ENCODE results near the gene PCK2.
"Not testable (repeated sequence)": the region's sequence is repeated elsewhere in the genome, so short reads cannot be mapped to it uniquely, and the experiment has no call there.

The PCK2 gene

DNA sequence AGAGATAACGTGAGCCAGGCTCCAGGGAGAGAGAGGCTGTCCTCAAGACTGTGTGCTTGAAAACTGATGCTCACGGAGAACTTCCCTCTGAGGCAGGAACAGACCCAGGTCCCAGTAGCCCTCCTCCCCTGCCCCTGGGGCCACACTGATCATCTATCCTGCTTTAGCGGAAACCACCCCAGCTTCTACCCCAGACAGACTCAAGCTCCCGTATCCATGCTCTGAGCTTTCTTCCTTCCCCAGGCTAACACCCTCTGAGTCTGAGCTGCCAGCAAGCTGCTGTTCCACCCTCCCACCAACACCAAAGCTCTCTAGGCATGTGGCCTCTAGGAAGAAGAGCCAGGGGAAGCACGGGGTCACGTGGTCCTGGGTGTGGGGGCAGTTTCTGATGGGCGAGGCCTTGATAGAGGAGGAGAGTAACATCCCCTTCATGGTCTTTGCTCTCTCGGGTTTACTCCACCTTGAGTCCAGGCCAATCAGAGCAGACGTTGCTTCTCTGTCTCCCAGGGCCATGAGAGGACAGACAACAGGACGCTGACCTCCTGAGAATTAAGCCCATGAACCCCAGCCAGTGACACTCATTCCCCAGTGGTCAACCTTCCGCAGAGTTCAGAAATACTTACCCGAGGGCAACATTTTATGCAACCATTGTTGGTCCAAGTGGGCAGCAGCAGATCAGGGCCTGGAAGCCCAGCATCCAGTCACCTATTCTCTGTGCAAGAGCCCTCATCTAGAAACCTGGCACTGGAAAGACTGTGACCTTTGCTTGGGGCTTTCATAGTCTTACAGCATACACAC is 1.4 kb downstream of the PCK2 start:
- DNase-seq (ENCODE audit: low read depth in 2 of 2): peak; percentile 56 to 70

DNA sequence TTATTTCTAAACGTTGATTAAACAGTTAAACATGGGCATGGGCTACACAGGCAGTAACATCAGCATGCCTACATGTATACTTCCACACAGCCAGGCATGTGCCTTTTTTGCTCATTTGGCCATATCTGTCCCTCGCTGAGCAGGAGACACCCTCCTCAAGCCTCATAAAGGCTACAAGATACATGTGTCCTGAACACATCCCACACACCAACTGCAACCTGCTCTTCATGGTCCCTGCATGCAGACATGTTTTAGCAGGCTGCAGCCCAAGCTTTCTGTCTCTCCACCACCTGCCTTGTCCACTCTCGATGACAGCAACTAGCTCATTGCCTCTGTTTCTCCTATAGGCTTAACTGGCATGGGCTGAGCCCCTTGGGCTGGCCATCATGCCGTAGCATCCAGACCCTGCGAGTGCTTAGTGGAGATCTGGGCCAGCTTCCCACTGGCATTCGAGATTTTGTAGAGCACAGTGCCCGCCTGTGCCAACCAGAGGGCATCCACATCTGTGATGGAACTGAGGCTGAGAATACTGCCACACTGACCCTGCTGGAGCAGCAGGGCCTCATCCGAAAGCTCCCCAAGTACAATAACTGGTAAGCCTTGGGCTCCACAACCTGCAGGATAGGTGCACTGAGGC is 2.6 kb downstream of the PCK2 start:
- no peak for DNase-seq (ENCODE audit: low read depth in 2 of 2)

DNA sequence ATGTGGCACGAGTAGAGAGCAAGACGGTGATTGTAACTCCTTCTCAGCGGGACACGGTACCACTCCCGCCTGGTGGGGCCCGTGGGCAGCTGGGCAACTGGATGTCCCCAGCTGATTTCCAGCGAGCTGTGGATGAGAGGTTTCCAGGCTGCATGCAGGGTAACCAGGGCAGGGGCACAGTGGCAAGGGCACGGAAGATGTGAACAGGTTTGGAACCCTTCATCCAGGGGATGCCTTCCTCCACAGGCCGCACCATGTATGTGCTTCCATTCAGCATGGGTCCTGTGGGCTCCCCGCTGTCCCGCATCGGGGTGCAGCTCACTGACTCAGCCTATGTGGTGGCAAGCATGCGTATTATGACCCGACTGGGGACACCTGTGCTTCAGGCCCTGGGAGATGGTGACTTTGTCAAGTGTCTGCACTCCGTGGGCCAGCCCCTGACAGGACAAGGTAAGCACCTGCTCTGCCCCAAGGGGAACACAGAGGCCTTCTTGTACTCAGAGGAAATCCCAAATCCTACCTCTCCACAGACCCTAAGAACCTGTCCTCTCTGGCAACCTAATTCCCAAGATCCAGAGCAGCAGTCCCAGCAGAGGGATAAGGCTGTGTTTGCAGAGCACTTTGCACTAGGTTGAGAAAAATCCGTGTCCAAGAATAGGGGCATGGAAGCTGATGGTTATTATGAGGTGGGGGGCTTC is 4.3 kb downstream of the PCK2 start:
- no peak for DNase-seq (ENCODE audit: low read depth in 2 of 2)

DNA sequence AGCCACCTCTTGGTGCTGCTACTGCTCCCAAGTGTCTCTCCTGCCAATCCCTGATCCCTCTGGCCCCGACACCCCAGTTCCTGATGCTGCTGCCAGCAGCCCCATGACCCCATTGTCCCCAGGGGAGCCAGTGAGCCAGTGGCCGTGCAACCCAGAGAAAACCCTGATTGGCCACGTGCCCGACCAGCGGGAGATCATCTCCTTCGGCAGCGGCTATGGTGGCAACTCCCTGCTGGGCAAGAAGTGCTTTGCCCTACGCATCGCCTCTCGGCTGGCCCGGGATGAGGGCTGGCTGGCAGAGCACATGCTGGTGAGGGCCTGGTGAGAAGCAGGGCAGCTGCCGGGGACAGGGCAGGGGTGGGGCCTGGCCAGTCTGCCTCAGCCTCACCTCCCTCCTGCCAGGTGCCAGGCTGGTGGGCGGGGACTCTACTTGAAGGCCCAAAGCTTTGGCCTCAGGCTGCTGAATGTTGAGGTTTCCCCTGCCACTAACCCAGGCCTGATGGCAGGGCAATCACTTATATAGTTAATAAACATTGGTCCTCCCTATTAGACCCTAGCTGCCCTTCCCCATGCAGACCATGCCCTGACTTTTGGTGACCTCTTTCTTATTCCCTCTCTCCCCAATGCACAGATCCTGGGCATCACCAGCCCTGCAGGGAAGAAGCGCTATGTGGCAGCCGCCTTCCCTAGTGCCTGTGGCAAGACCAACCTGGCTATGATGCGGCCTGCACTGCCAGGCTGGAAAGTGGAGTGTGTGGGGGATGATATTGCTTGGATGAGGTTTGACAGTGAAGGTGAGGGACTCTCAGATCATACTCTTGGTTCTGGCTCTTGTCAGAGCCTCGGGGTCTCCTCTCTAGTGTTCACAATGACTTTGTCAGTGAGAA is 5.1 kb downstream of the PCK2 start:
- DNase-seq (ENCODE audit: low read depth in 2 of 2): no peak

GRCh38 chr14:24100197-24100981 is 6.3 kb downstream of the PCK2 start:
- DNase-seq (ENCODE audit: low read depth in 2 of 2): no peak

DNA sequence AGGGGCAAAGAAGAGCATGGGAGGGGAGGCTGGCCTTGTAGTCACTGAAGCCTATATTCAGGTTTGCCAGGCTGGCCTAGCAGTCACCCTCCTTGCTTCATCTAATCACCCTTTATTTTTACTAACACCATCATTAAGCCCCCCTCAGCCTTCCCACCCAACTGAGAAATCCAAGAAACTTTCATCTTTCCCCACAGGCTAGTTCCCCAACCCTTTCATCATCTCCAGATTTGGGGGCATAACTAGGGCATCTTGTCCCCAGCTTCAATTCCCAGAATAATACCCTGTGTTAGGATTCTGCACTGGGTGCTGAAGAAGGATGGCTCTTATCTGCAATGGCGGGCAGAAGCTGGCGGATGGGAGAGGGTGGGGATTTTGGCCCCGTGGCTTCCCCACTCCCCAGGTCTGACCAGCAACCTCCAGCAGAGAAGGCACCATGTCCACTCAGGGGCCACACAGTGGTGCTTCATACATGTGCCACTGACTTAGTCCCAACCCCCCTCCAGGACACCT is 6.9 kb downstream of the PCK2 start:
- no peak for DNase-seq (ENCODE audit: low read depth in 2 of 2)

GRCh38 chr14:24102357-24103048 is 8.4 kb downstream of the PCK2 start:
- DNase-seq (ENCODE audit: low read depth in 2 of 2): no peak

- no peak for DNase-seq (ENCODE audit: low read depth in 2 of 2)
Observed at GRCh38 chr14:24103451-24103850, 9.3 kb downstream of the PCK2 start.

GRCh38 chr14:24105609-24106239 is 11.6 kb downstream of the PCK2 start:
- not testable (repeated sequence) for DNase-seq (ENCODE audit: low read depth in 2 of 2)

GRCh38 chr14:24106672-24107271 is 12.7 kb downstream of the PCK2 start:
- DNase-seq (ENCODE audit: low read depth in 2 of 2): no peak

GRCh38 chr14:24108336-24108874 is 14.3 kb downstream of the PCK2 start:
- DNase-seq (ENCODE audit: low read depth in 2 of 2): no peak

DNA sequence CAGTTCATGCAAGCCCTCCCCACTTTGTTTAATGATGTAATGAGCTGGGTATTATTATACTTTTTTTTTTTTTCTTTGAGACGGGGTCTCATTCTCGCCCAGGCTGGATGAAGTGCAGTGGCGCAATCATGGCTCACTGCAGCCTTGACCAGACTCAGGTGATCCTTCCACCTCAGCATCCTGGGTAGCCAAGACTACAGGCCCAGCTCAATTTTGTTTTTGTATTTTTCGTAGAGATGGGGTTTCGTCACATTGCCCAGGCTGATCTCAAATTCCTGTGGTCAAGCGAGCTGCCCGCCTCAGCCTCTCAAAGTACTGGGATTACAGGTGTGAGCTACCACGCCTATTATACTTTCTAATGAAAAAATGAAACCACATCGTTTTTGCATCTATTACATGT is 15.9 kb downstream of the PCK2 start:
- no peak for DNase-seq (ENCODE audit: low read depth in 2 of 2)

DNA sequence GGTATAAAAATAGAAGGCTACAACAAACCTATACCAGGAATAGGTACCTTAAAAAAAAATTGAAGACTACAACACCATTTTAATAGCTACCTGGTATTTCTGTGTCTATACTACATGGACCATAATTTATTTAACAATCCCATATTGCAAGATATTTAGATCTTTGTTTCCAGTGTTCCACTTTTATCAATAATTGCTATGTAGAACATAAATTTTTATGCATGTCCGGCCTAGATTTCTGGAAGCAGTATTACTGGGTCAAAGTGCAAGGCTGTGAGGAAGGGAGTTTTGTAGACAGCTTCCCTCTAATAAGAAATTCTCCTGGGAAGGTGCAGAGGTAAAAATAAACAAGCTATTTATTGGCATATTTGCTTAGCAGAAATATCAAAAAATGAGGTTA is 16.4 kb downstream of the PCK2 start:
- no peak for DNase-seq (ENCODE audit: low read depth in 2 of 2)

- DNase-seq (ENCODE audit: low read depth in 2 of 2): no peak
Observed at GRCh38 chr14:24113379-24113800, 19.3 kb downstream of the PCK2 start.

DNA sequence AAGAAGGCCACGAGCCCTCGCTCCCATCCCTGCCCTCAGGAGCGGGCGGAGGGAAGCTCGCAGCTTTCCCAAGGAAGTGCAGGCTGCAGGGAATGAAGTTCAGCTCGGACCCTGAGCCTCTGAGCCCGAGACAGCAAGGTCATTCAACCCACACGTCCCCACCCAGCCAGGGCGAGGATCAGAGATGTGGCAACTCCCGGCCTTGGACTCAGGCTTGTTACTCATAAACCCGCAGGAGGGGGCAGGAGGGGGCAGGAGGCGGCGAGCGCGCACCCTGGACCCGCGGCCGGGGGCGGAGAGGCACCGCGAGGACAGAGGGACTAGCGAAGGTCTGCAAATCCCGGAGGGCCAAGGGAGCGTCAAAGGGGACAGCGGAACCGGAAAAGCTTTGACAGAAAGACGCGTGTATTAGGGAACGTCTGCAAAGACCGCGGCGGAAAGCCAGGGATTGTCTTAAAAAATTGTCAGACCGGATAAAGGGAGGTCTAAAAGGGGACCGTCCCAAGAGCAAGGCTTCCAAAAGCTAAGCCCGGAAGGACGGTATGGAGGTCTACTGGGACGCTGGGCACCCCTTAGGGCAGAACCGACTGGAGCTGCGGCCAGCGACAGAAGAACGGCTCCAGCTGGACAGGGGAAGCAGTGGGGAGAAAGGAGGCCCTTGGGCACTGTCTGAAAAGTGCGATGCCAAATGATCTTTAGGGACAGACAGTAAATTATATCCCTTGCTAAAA is 19.9 kb downstream of the PCK2 start:
- peak; percentile 74 to 77 for DNase-seq (ENCODE audit: low read depth in 2 of 2)

DNA sequence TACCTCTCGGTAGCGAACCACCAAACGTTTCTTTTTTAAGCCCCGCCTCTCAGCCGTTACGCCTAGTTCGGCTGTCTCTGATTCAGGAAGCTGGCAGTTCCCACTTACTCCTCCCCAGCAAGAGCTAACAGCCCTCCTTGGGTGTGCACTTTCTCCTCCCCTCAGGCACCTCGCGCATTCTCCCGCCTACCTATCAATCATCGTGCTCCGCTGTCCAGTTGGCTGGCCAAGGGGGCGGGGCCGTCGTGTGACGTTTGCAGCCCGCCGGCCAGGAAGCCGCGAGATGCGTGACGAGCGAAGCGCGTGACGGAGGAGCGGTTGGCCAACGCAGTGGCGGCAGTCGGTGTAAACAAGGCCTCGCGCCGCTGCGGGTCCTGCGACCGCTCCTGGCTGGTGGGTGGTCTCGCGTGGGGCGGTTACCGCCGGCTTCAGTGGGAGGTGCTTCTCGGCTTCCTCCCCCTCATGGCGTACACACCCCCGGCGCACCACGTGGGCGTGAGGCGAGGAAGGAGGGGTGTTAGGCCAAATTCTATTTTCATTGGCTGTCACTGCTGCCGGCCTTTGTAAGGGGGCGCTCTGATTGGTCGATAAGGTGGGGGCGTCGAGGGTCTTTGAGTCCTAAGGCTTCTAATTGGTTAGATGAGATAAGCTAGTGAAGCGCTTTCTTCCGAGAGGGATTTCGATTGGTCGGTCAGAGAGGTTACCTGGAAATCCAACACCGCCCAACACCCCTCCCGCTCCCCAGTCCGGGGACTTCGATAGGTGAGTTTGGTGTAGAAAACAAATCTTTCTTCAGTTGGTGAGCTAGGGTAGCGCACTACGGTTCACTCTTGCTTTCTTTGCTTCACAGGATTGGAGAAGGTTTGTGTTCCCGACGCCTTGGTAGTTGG is 20.7 kb downstream of the PCK2 start, which contains the start of the genes DCAF11 and NRL:
Gene DCAF11, plus strand, starts transcription at position 246 of the 890 bp plus-strand sequence. CDS start 818 bp downstream, outside the sequence.
Gene NRL, minus strand, starts transcription at position 418 of the 890 bp plus-strand sequence. CDS start 32,101 bp downstream, outside the sequence.
- DNase-seq (ENCODE audit: low read depth in 2 of 2): peak; percentile 97

All from stimulated activated CD8-positive, alpha-beta memory T cell treated with anti-CD3 and anti-CD28 coated beads, Interleukin-2, amount 100 ng/mL, for 48 hours (primary cell).